H1 (cell line): ENCODE results near the gene FBXO44. TPM values are rescaled to one million over a fixed set of nuclear protein-coding genes. Genes with fewer than 3 reads are reported as not detected.

Source experiments
- CTCF ChIA-PET: fragments of 300-600 bp; sonication (Branson Sonifier 250); formaldehyde crosslinking; loops from one replicate; lab custom pipeline; 2021; ENCODE audit not compliant: partially characterized antibody; lab: Charles Lee
- POLR2A ChIA-PET: fragments of 300-600 bp; sonication (Branson Sonifier 250); formaldehyde crosslinking; loops from one replicate; lab custom pipeline; 2021; ENCODE audit warnings: inconsistent platforms; ENCODE audit not compliant: partially characterized antibody; lab: Charles Lee
- DNase-seq, 2 experiments: peaks; one replicate each; pipeline versions ENCODE4 v3.0.0 to v3.0.0-alpha.2; 2010 to 2022; ENCODE audit warnings: low spot score in 2 of 2, low read depth in 1 of 2, mixed read lengths in 1 of 2
- FAIRE-seq: peaks from 2 replicates; lab custom pipeline; 2011; peaks lifted over from hg19 to GRCh38; lab: Jason Lieb, UNC
- H2AFZ ChIP-seq: 2 replicates; pipeline ENCODE4 v1.8.1; 2012; ENCODE audit warnings: low read length, inconsistent platforms
- H2AK5ac ChIP-seq: 2 replicates; pipeline ENCODE4 v1.6.1; 2013; ENCODE audit warnings: low read depth, low read length
- H2BK120ac ChIP-seq: replicated peaks from 2 replicates; pipeline ENCODE3; 2013; ENCODE audit warnings: low read depth, low read length, inconsistent platforms
- H2BK12ac ChIP-seq: 2 replicates; pipeline ENCODE4 v1.6.1; 2013; ENCODE audit warnings: low read depth, low read length
- H2BK15ac ChIP-seq: 2 replicates; pipeline ENCODE4 v1.6.1; 2013; ENCODE audit warnings: low read length
- H2BK20ac ChIP-seq: 2 replicates; pipeline ENCODE4 v1.6.1; 2013; ENCODE audit warnings: low read length
- H2BK5ac ChIP-seq: 2 replicates; pipeline ENCODE4 v1.6.1; 2013; ENCODE audit warnings: low read depth, low read length
- H3K14ac ChIP-seq: 2 replicates; pipeline ENCODE4 v1.6.1; 2013; ENCODE audit warnings: inconsistent platforms; ENCODE audit not compliant: insufficient read length
- H3K18ac ChIP-seq: 2 replicates; pipeline ENCODE4 v1.6.1; 2013; ENCODE audit warnings: low read length; ENCODE audit errors: extremely low read depth
- H3K23ac ChIP-seq: 2 replicates; pipeline ENCODE4 v1.6.1; 2013; ENCODE audit warnings: inconsistent platforms; ENCODE audit not compliant: insufficient read length
- H3K23me2 ChIP-seq: 2 replicates; pipeline ENCODE4 v1.6.1; 2013; ENCODE audit warnings: low read depth, low read length
- H3K27ac ChIP-seq: 2 replicates; pipeline ENCODE4 v1.6.1; 2011; ENCODE audit warnings: low read depth, low read length, inconsistent platforms
- H3K27me3 ChIP-seq, 4 experiments: replicated peaks in 1 of 4; 1 replicate in 1 of 4; 2 replicates in 3 of 4; pipeline versions ENCODE4 v1.6.1 to v1.8.1; 2011 to 2013; ENCODE audit warnings: low read length in 3 of 4, mild to moderate bottlenecking in 3 of 4, inconsistent platforms in 2 of 4, mixed read lengths in 2 of 4, moderate library complexity in 1 of 4; ENCODE audit not compliant: control insufficient read depth in 3 of 4, insufficient read depth in 3 of 4; ENCODE audit errors: extremely low read depth in 1 of 4
- H3K36me3 ChIP-seq, 4 experiments: 2 replicates each; pipeline versions ENCODE4 v1.6.1 to v1.8.1; 2011 to 2013; ENCODE audit warnings: mild to moderate bottlenecking in 4 of 4, low read length in 3 of 4, moderate library complexity in 2 of 4, control low read depth in 1 of 4, inconsistent platforms in 1 of 4; ENCODE audit not compliant: insufficient read depth in 4 of 4, control insufficient read depth in 2 of 4
- H3K4ac ChIP-seq: replicated peaks from 2 replicates; pipeline ENCODE3; 2013; ENCODE audit warnings: low read length, low read depth, mixed read lengths, inconsistent platforms; ENCODE audit not compliant: insufficient read length
- H3K4me1 ChIP-seq, 4 experiments: replicated peaks in 1 of 4; 1 replicate in 1 of 4; 2 replicates in 3 of 4; pipeline versions ENCODE4 v1.6.1 to v1.8.1; 2011 to 2013; ENCODE audit warnings: low read length in 3 of 4, inconsistent platforms in 2 of 4, mixed read lengths in 1 of 4; ENCODE audit not compliant: insufficient read depth in 4 of 4, control insufficient read depth in 3 of 4
- H3K4me2 ChIP-seq, 2 experiments: 2 replicates each; pipeline versions ENCODE4 v1.6.1 to v1.8.1; 2011 to 2013; ENCODE audit warnings: low read depth in 2 of 2, low read length in 2 of 2, control low read depth in 1 of 2, inconsistent platforms in 1 of 2, mild to moderate bottlenecking in 1 of 2; ENCODE audit not compliant: insufficient read depth in 1 of 2
- H3K4me3 ChIP-seq, 4 experiments: fragments of 200-600, 300-600 bp in 1 of 4; sonication (generic), shearing (Covaris generic), sonication (Bioruptor Twin) in 1 of 4; 2 replicates each; pipeline versions ENCODE4 v1.5.1 to v1.8.1; 2011 to 2016; ENCODE audit warnings: low read length in 4 of 4, low read depth in 3 of 4, control low read depth in 2 of 4, inconsistent platforms in 2 of 4, mild to moderate bottlenecking in 2 of 4, mixed read lengths in 1 of 4, moderate library complexity in 1 of 4; ENCODE audit not compliant: insufficient read depth in 2 of 4; ENCODE audit errors: extremely low read depth in 1 of 4
- H3K56ac ChIP-seq: replicated peaks from 2 replicates; pipeline ENCODE3; 2013; ENCODE audit warnings: low read depth, mild to moderate bottlenecking, mixed read lengths, low read length, inconsistent platforms; ENCODE audit not compliant: insufficient read length
- H3K79me1 ChIP-seq: 2 replicates; pipeline ENCODE4 v1.6.1; 2013; ENCODE audit warnings: low read depth, low read length, control low read depth
- H3K79me2 ChIP-seq, 2 experiments: 2 replicates each; pipeline versions ENCODE4 v1.6.1 to v1.8.1; 2012 to 2013; ENCODE audit warnings: low read length in 2 of 2, mild to moderate bottlenecking in 2 of 2, inconsistent platforms in 1 of 2; ENCODE audit not compliant: insufficient read depth in 2 of 2, control insufficient read depth in 1 of 2
- H3K9ac ChIP-seq, 4 experiments: replicated peaks in 1 of 4; 1 replicate in 1 of 4; 2 replicates in 3 of 4; pipeline versions ENCODE4 v1.6.1 to v1.8.1; 2011 to 2013; ENCODE audit warnings: low read depth in 3 of 4, low read length in 3 of 4, control low read depth in 2 of 4, mild to moderate bottlenecking in 2 of 4, moderate library complexity in 2 of 4, inconsistent platforms in 1 of 4; ENCODE audit errors: extremely low read depth in 1 of 4
- H3K9me3 ChIP-seq, 2 experiments: 2 replicates each; pipeline versions ENCODE4 v1.6.1 to v1.8.1; 2012 to 2013; ENCODE audit warnings: mild to moderate bottlenecking in 2 of 2, moderate library complexity in 2 of 2, control low read depth in 1 of 2, inconsistent platforms in 1 of 2, low read depth in 1 of 2, low read length in 1 of 2, mixed read lengths in 1 of 2; ENCODE audit not compliant: insufficient read depth in 2 of 2
- H4K20me1 ChIP-seq, 2 experiments: replicated peaks in 1 of 2; 2 replicates each; pipeline versions ENCODE3 to v1.8.1; 2011 to 2013; ENCODE audit warnings: inconsistent platforms in 2 of 2, low read length in 2 of 2, mild to moderate bottlenecking in 1 of 2; ENCODE audit not compliant: insufficient read depth in 2 of 2, control insufficient read depth in 1 of 2
- H4K5ac ChIP-seq: 2 replicates; pipeline ENCODE4 v1.6.1; 2013; ENCODE audit warnings: low read length, low read depth, mixed read lengths, inconsistent platforms; ENCODE audit not compliant: insufficient read length
- H4K8ac ChIP-seq: 2 replicates; pipeline ENCODE4 v1.8.0; 2013; ENCODE audit warnings: mild to moderate bottlenecking, moderate library complexity, low read length, inconsistent platforms; ENCODE audit not compliant: insufficient read depth; ENCODE audit errors: extremely low read depth
- H4K91ac ChIP-seq: replicated peaks from 2 replicates; pipeline ENCODE3; 2013; ENCODE audit warnings: low read length, mixed read lengths, inconsistent platforms; ENCODE audit not compliant: insufficient read length
- BCL11A ChIP-seq, 2 experiments: IDR thresholded peaks; one replicate each; pipeline ENCODE4 v1.6.1; 2011; ENCODE audit warnings: low read depth in 2 of 2, low read length in 2 of 2, mild to moderate bottlenecking in 2 of 2
- CBX5 ChIP-seq: fragments of 300-800, 300-1000 bp; sonication (generic); IDR thresholded peaks from 2 replicates; pipeline ENCODE4 v1.7.1; 2016; ENCODE audit warnings: antibody characterized with exemption, low read length, low read depth
- CTCF ChIP-seq, 3 experiments: IDR thresholded peaks; 1 replicate in 2 of 3; 2 replicates in 1 of 3; pipeline versions ENCODE4 v1.5.1 to v1.6.1; 2011; ENCODE audit warnings: low read length in 3 of 3, mild to moderate bottlenecking in 3 of 3, inconsistent platforms in 2 of 3, low read depth in 1 of 3, moderate library complexity in 1 of 3; ENCODE audit not compliant: insufficient read depth in 1 of 3; ENCODE audit errors: control extremely low read depth in 1 of 3
- JUND ChIP-seq: IDR thresholded peaks from 2 replicates; pipeline ENCODE4 v1.6.1; 2011; ENCODE audit warnings: mild to moderate bottlenecking, improper control_type of control experiment, low read length
- KDM5A ChIP-seq: fragments of 200-600 bp; IDR thresholded peaks from 2 replicates; pipeline ENCODE4 v1.7.1; 2012; ENCODE audit warnings: mild to moderate bottlenecking, low read length, inconsistent platforms, mixed read lengths
- MAFK ChIP-seq: IDR thresholded peaks from 2 replicates; pipeline ENCODE4 v1.6.1; 2012; ENCODE audit warnings: low read depth, mild to moderate bottlenecking, improper control_type of control experiment, low read length
- RAD21 ChIP-seq, 2 experiments: IDR thresholded peaks in 1 of 2; conservative IDR thresholded peaks in 1 of 2; 2 replicates each; pipeline ENCODE4 v1.6.1; 2011; ENCODE audit warnings: low read depth in 2 of 2, low read length in 2 of 2, improper control_type of control experiment in 1 of 2, inconsistent platforms in 1 of 2, mild to moderate bottlenecking in 1 of 2, moderate library complexity in 1 of 2
- RXRA ChIP-seq: IDR thresholded peaks from 2 replicates; pipeline ENCODE4 v1.6.1; 2011; ENCODE audit warnings: low read depth, mild to moderate bottlenecking, low read length, moderate library complexity; ENCODE audit not compliant: insufficient read depth
- WGBS, 2 experiments: shearing (Covaris generic) in 1 of 2; methylation state at CpG; one replicate each; pipeline versions ENCODE4 v1.1.6 to v1.1.7; 2013 to 2015; ENCODE audit warnings: low lambda C conversion rate in 2 of 2, mixed read lengths in 2 of 2, inconsistent platforms in 1 of 2, low coverage in 1 of 2, missing lambda C conversion rate in 1 of 2; ENCODE audit not compliant: insufficient replicate concordance in 2 of 2, insufficient coverage in 1 of 2, insufficient read length in 1 of 2; ENCODE audit errors: extremely low coverage in 1 of 2, missing lambda C conversion rate in 1 of 2; 5-methylcytosine and 5-hydroxymethylcytosine counted together
- polyA plus RNA-seq, 7 experiments: library from polyadenylated mRNA; depleted of rRNA in 3 of 7; stranded (reverse) in 5 of 7; unstranded in 2 of 7; fragments of >200 nt in 5 of 7; fragments of 200-250 nt in 2 of 7; gene quantifications; 1 replicate in 5 of 7; 2 replicates in 1 of 7; 4 replicates in 1 of 7; pipeline versions ENCODE4 v1.2.1 to v1.2.3, GENCODE V29; 2011 to 2013; ENCODE audit warnings: missing spikeins in 2 of 7, mixed read lengths in 2 of 7
- total RNA-seq: library from RNA; stranded (reverse); fragmentation: NEBNext Ultra II Directional; extraction: Animal tissue kit (Norgen Biotek cat#: 25700); gene quantifications from 2 replicates; pipeline ENCODE4 v1.2.1, GENCODE V29; 2021

Gene FBXO44
- total and polyA plus RNA-seq, 2 of the 8 experiments (the other 6 are each of a cell fraction or from before 2014, with no cell fraction given): 27.0 to 27.2 TPM

- no peak overlapping the region for H4K91ac ChIP-seq
- FAIRE-seq (no peak), DNase-seq (no peak)
- H3K36me3 ChIP-seq: no peaks in the 10 kb centered on the region
- peaks cover 10% of the 10 kb centered on the region; the same call in 1 of the 2 replicates for H3K23me2 ChIP-seq
- no peak overlapping the region; the same call in 1 of the 2 replicates for H3K18ac ChIP-seq
- no peak overlapping the region for H2BK12ac ChIP-seq
- no peak overlapping the region for H2BK20ac ChIP-seq
- no peak overlapping the region for H3K4ac ChIP-seq
- no peak overlapping the region for H3K27ac ChIP-seq
- no peak overlapping the region for H3K4me2 ChIP-seq
- no peak overlapping the region for H2AK5ac ChIP-seq
- no peak overlapping the region for H2BK15ac ChIP-seq
- H3K56ac ChIP-seq: no peak overlapping the region
- no peak overlapping the region for H4K5ac ChIP-seq
- peaks cover 14% of the 10 kb centered on the region for H3K79me1 ChIP-seq
- no peak overlapping the region for H3K14ac ChIP-seq
- POLR2A ChIA-PET: interaction anchor here (1.1 to 32.0 kb wide), 7 partner anchors 14 to 214 kb away, joined by 3 to 1025 read pairs (median 5); partner anchors contain the start of genes AGTRAP, FBXO6 and MAD2L2
- peaks cover 2 to 31% (median 24%) of the 10 kb centered on the region in 4 experiments for H3K4me1 ChIP-seq
- CTCF ChIA-PET: interaction anchor here (0.8 to 7.3 kb wide), 8 partner anchors 10 to 308 kb away, joined by 3 to 129 read pairs (median 10); no protein-coding TSS in a partner anchor
- no peak overlapping the region for H3K9ac ChIP-seq
- peaks cover 0 to 4% of the 10 kb centered on the region in 2 experiments for H4K20me1 ChIP-seq
- no peak overlapping the region for H3K4me3 ChIP-seq
- H3K23ac ChIP-seq: no peak overlapping the region
- no peak overlapping the region for H2BK5ac ChIP-seq
- H2BK120ac ChIP-seq: no peak overlapping the region
- H4K8ac ChIP-seq: no peak overlapping the region
- no peak overlapping the region for H2AFZ ChIP-seq
- H3K27me3 ChIP-seq: peaks cover 0 to 2% (median 0%) of the 10 kb centered on the region in 4 experiments; a peak in 2 of 7 replicates
- 81% methylated on average over 6 of the region's 6 CpGs; no CpG with 5 or more reads in 1 of the 2 experiments for WGBS, 2 experiments
- H3K79me2 ChIP-seq: peaks cover 0 to 33% of the 10 kb centered on the region in 2 experiments; a peak in 2 of 4 replicates
- no peaks in the 10 kb centered on the region for H3K9me3 ChIP-seq
- TF ChIP-seq KDM5A: no peak
- no peak for TF ChIP-seq CTCF (IDR thresholded peaks at IDR 0.05; ENCODE audit: control extremely low read depth in 1 of 3, insufficient read depth in 1 of 3, low read depth in 1 of 3, low read length in 3 of 3)
- no peak for TF ChIP-seq JUND
- TF ChIP-seq RAD21 (IDR thresholded peaks at IDR 0.05 in 1 of 2, conservative IDR thresholded peaks at IDR 0.05 in 1 of 2; ENCODE audit: low read depth in 2 of 2, low read length in 2 of 2): no peak
- TF ChIP-seq CBX5: no peak
- no peak for TF ChIP-seq MAFK
- no peak for TF ChIP-seq BCL11A (IDR thresholded peaks at IDR 0.05; ENCODE audit: low read depth in 2 of 2, low read length in 2 of 2)
- TF ChIP-seq RXRA: no peak
Observed at GRCh38 chr1:11695861-11696260, 41.2 kb downstream of the FBXO44 start.
